Measurements from ENCODE around the gene SYT12.

DNA sequence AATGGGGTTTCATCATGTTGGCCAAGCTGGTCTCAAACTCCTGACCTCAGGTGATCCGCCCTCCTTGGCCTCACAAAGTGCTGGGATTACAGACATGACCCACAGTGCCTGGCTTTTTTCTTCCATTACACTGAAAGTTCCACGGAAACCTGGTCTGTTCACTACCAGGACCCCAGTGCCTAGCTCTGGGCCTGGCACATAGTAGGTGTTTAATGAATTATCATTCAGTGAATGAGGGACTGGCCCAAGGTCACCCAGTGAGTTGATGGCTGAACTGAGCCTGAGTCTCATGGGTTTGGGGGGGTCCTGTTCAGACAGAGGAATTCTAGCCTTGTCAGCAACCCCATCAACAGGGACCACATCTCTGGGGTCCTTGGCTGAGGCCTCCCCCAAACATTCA is 44.7 kb upstream of the SYT12 start:
- no peak for TF ChIP-seq EP300 (IDR thresholded peaks at IDR 0.05)
- no peak for TF ChIP-seq CTCF (IDR thresholded peaks at IDR 0.05)

All from sigmoid colon (tissue), 4 donors.